Caco-2 (cell line): ENCODE results near the gene MRPL17. TPM values are rescaled to one million over a fixed set of nuclear protein-coding genes. Genes with fewer than 3 reads are reported as not detected.

Experiments
- BruUV-seq: library from RNA; stranded (reverse); fragments of 400-500 nt; replicated peaks from 2 replicates; lab custom pipeline; 2021; lab: Mats Ljungman, UMichigan
- CTCF ChIA-PET: fragments of 300-600 bp; sonication (Branson Sonifier 250); formaldehyde crosslinking; loops from one replicate; lab custom pipeline; 2022; ENCODE audit warnings: antibody characterized with exemption; lab: Charles Lee
- POLR2A ChIA-PET: fragments of 300-600 bp; sonication (Branson Sonifier 250); formaldehyde crosslinking; loops from one replicate; lab custom pipeline; 2022; ENCODE audit warnings: antibody characterized with exemption; lab: Charles Lee
- DNase-seq, 2 experiments: peaks; one replicate each; pipeline versions ENCODE4 v3.0.0 to v3.0.0-alpha.2; 2020 to 2022
- H3K27me3 ChIP-seq: replicated peaks from 2 replicates; pipeline ENCODE4 v1.6.0; 2011; ENCODE audit warnings: low read length; ENCODE audit not compliant: control insufficient read depth, insufficient read depth
- H3K36me3 ChIP-seq: 2 replicates; pipeline ENCODE4 v1.5.1; 2011; ENCODE audit warnings: low read length; ENCODE audit not compliant: control insufficient read depth, insufficient read depth
- H3K4me1 ChIP-seq: fragments of 250-450 bp; sonication (Bioruptor Pico); 2 replicates; pipeline ENCODE4 v1.5.1; 2020; ENCODE audit warnings: mild to moderate bottlenecking
- H3K4me3 ChIP-seq: 2 replicates; pipeline ENCODE4 v1.5.1; 2011; ENCODE audit warnings: low read depth, mild to moderate bottlenecking, control low read depth, low read length
- H3K9me3 ChIP-seq: fragments of 250-450 bp; sonication (Bioruptor Pico); 2 replicates; pipeline ENCODE4 v1.5.1; 2020; ENCODE audit warnings: mild to moderate bottlenecking, moderate library complexity
- H3K27ac Mint-ChIP-seq: one replicate; pipeline ENCODE4 v1.8.0; 2022; ENCODE audit warnings: mixed read lengths; ENCODE audit not compliant: unreplicated experiment
- H3K27me3 Mint-ChIP-seq: one replicate; pipeline ENCODE4 v1.8.0; 2022; ENCODE audit warnings: mixed read lengths; ENCODE audit not compliant: insufficient read depth, unreplicated experiment
- H3K36me3 Mint-ChIP-seq: one replicate; pipeline ENCODE4 v1.8.0; 2022; ENCODE audit warnings: mild to moderate bottlenecking, mixed read lengths; ENCODE audit not compliant: insufficient read depth, unreplicated experiment
- H3K4me1 Mint-ChIP-seq: one replicate; pipeline ENCODE4 v1.8.0; 2022; ENCODE audit warnings: low read depth, mixed read lengths; ENCODE audit not compliant: unreplicated experiment
- H3K4me3 Mint-ChIP-seq: one replicate; pipeline ENCODE4 v1.8.0; 2022; ENCODE audit warnings: mild to moderate bottlenecking, moderate library complexity, mixed read lengths; ENCODE audit not compliant: unreplicated experiment
- H3K9me3 Mint-ChIP-seq: one replicate; pipeline ENCODE4 v1.8.0; 2022; ENCODE audit warnings: mixed read lengths; ENCODE audit not compliant: unreplicated experiment
- intact Hi-C: fragments of 100-400 bp; cut with micrococcal nuclease; formaldehyde crosslinking; loops from one replicate; pipeline ENCODE4 v1.10.0; 2022; ENCODE audit not compliant: unreplicated experiment
- total RNA-seq: library from RNA; stranded (reverse); gene quantifications from 2 replicates; pipeline ENCODE4 v1.2.3, GENCODE V29; 2022
- TF ChIP-seq, protein P1 (sequence below), 2 experiments: fragments of 200-600 bp in 1 of 2; IDR thresholded peaks; 1 replicate in 1 of 2; 2 replicates in 1 of 2; pipeline versions ENCODE4 v1.5.1 to v1.8.0; 2011 to 2022; ENCODE audit warnings: antibody characterized with exemption in 1 of 2, control low read depth in 1 of 2, inconsistent platforms in 1 of 2, low read depth in 1 of 2, low read length in 1 of 2, mild to moderate bottlenecking in 1 of 2, moderate library complexity in 1 of 2; ENCODE audit not compliant: insufficient read depth in 1 of 2, severe bottlenecking in 1 of 2, unreplicated experiment in 1 of 2

The MRPL17 gene
- total RNA-seq, 1 experiment from 2014 or later: 60.8 TPM

DNA sequence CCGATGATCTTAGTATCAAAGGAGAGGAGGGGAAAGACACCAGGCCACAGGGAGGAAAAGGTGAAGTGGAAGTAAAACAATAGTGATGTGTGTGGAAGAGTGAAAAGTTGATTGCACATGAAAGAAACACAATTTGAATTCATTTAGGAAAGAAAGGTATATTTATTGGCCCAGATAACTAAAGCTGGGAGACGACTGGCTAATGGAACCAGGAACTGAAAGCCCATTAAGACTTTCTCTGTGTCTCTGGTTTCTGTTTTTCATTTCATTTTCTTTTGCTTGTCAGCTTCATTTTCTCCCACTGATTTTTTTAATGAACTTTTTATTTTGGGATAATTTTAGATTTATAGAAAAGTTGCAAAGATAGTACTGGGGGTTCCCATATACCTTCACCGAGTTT, 22.4 kb downstream of the MRPL17 start:
- no peaks in the 10 kb centered on the region for H3K4me1 Mint-ChIP-seq
- no peak overlapping the region for H3K4me3 ChIP-seq
- no peaks in the 10 kb centered on the region for H3K36me3 Mint-ChIP-seq
- H3K9me3 Mint-ChIP-seq: no peaks in the 10 kb centered on the region
- H3K27me3 ChIP-seq: no peaks in the 10 kb centered on the region; the same call in none of the 2 replicates
- no TSS peak for BruUV-seq
- no peak overlapping the region for H3K27ac Mint-ChIP-seq
- TF ChIP-seq, protein P1, sequence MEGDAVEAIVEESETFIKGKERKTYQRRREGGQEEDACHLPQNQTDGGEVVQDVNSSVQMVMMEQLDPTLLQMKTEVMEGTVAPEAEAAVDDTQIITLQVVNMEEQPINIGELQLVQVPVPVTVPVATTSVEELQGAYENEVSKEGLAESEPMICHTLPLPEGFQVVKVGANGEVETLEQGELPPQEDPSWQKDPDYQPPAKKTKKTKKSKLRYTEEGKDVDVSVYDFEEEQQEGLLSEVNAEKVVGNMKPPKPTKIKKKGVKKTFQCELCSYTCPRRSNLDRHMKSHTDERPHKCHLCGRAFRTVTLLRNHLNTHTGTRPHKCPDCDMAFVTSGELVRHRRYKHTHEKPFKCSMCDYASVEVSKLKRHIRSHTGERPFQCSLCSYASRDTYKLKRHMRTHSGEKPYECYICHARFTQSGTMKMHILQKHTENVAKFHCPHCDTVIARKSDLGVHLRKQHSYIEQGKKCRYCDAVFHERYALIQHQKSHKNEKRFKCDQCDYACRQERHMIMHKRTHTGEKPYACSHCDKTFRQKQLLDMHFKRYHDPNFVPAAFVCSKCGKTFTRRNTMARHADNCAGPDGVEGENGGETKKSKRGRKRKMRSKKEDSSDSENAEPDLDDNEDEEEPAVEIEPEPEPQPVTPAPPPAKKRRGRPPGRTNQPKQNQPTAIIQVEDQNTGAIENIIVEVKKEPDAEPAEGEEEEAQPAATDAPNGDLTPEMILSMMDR (IDR thresholded peaks at IDR 0.05; ENCODE audit: insufficient read depth in 1 of 2, low read depth in 1 of 2, low read length in 1 of 2, severe bottlenecking in 1 of 2, unreplicated experiment in 1 of 2): no peak
- peaks cover 17% of the 10 kb centered on the region for H3K27me3 Mint-ChIP-seq
- CTCF ChIA-PET: no interaction called here
- intact Hi-C loops: no loop called here
- H3K9me3 ChIP-seq: no peaks in the 10 kb centered on the region
- H3K4me1 ChIP-seq: no peaks in the 10 kb centered on the region
- H3K36me3 ChIP-seq: no peaks in the 10 kb centered on the region
- no peak for DNase-seq
- H3K4me3 Mint-ChIP-seq: no peak overlapping the region
- POLR2A ChIA-PET: no interaction called here

GRCh38 chr11:6658647-6659046, 24.5 kb downstream of the MRPL17 start:
- H3K36me3 ChIP-seq: no peaks in the 10 kb centered on the region
- no peaks in the 10 kb centered on the region for H3K4me1 Mint-ChIP-seq
- H3K4me1 ChIP-seq: no peaks in the 10 kb centered on the region
- H3K36me3 Mint-ChIP-seq: no peaks in the 10 kb centered on the region
- no peaks in the 10 kb centered on the region for H3K9me3 ChIP-seq
- no TSS peak for BruUV-seq
- TF ChIP-seq, protein P1 (IDR thresholded peaks at IDR 0.05; ENCODE audit: insufficient read depth in 1 of 2, low read depth in 1 of 2, low read length in 1 of 2, severe bottlenecking in 1 of 2, unreplicated experiment in 1 of 2): no peak
- H3K27me3 Mint-ChIP-seq: peaks cover 14% of the 10 kb centered on the region
- H3K9me3 Mint-ChIP-seq: no peaks in the 10 kb centered on the region
- CTCF ChIA-PET: no interaction called here
- intact Hi-C loops: no loop called here
- no peak overlapping the region for H3K4me3 Mint-ChIP-seq
- POLR2A ChIA-PET: no interaction called here
- H3K27me3 ChIP-seq: peaks cover 1% of the 10 kb centered on the region
- DNase-seq: no peak
- no peak overlapping the region for H3K27ac Mint-ChIP-seq
- no peak overlapping the region for H3K4me3 ChIP-seq

- H3K36me3 ChIP-seq: no peaks in the 10 kb centered on the region
- peaks cover 1% of the 10 kb centered on the region for H3K27me3 ChIP-seq
- intact Hi-C loops: no loop called here
- Mint-ChIP-seq H3K4me3 (no peak overlapping the region), H3K4me1 (no peaks in the 10 kb centered on the region), H3K9me3 (no peaks in the 10 kb centered on the region), H3K36me3 (no peaks in the 10 kb centered on the region), H3K27ac (no peak overlapping the region), H3K27me3 (peaks cover 12% of the 10 kb centered on the region)
- CTCF ChIA-PET: no interaction called here
- DNase-seq: no peak
- H3K4me1 ChIP-seq: no peaks in the 10 kb centered on the region
- POLR2A ChIA-PET: interaction anchor here (0.6 kb wide), 1 partner anchor 267 kb away, joined by 3 read pairs; the partner anchor contains the start of gene SMPD1
- no peak overlapping the region for H3K4me3 ChIP-seq
- H3K9me3 ChIP-seq: no peaks in the 10 kb centered on the region
- TF ChIP-seq, protein P1 (IDR thresholded peaks at IDR 0.05; ENCODE audit: insufficient read depth in 1 of 2, low read depth in 1 of 2, low read length in 1 of 2, severe bottlenecking in 1 of 2, unreplicated experiment in 1 of 2): no peak
- BruUV-seq: no TSS peak
Measured at GRCh38 chr11:6657346-6657745, 25.8 kb downstream of the MRPL17 start.
